Muscle of arm (tissue), 12 donors: ENCODE data around the gene FAM9C. TPM values are rescaled to one million over a fixed set of nuclear protein-coding genes. Genes with fewer than 3 reads are reported as not detected.

Experiments used
- polyA plus RNA-seq, 12 donors: library from polyadenylated mRNA; unstranded; fragments of 120-200 nt; gene quantifications; one replicate each; pipeline ENCODE4 v1.2.1, GENCODE V29; 2013; ENCODE audit not compliant: insufficient read length in 12 of 12

FAM9C gene
- polyA plus RNA-seq, 12 donors: 0.17 to 0.84 (median 0.30) TPM; not detected in 2

Other genes starting within 250 kb of the FAM9C start
- 1 to 10 TPM in 5 of 12 donors, under 1 TPM in 6, not detected in 1; 0.66 to 2.3 (median 0.99) TPM for gene TLR7, start 177.5 kb downstream of the FAM9C start, polyA plus RNA-seq
- gene TLR8, start 138.0 kb downstream of the FAM9C start, polyA plus RNA-seq: 1 to 10 TPM in 1 of 12 donors, under 1 TPM in 9, not detected in 2; 0.24 to 1.9 (median 0.37) TPM
- 1,000 to 10,000 TPM in 8 of 12 donors, 100 to 1,000 TPM in 3, not detected in 1; 866 to 1,740 (median 1,181) TPM for gene TMSB4X, start 69.5 kb downstream of the FAM9C start, polyA plus RNA-seq